ENCODE measurements around the gene OTOA. TPM values are rescaled to one million over a fixed set of nuclear protein-coding genes. Genes with fewer than 3 reads are reported as not detected.

Gene OTOA
- total and polyA plus RNA-seq, 2 of the 13 experiments (the other 11 are each of a cell fraction or from before 2014, with no cell fraction given), result 0.05 to 0.15 TPM

GRCh38 chr16:21638573-21638975, 25.2 kb upstream of the OTOA start (continued):
- TF ChIP-seq SSRP1 (CRISPR knock-in tag; IDR thresholded peaks at IDR 0.05) (no peak), TARDBP (CRISPR knock-in tag; IDR thresholded peaks at IDR 0.05) (peak; percentile 55; the same call in 1 of the 2 replicates), GATAD1 (CRISPR knock-in tag; IDR thresholded peaks at IDR 0.05) (peak; percentile 62), ZNF142 (CRISPR knock-in tag; IDR thresholded peaks at IDR 0.05) (no peak), ZNF224 (CRISPR knock-in tag; IDR thresholded peaks at IDR 0.05) (no peak), ZFP1 (CRISPR knock-in tag; IDR thresholded peaks at IDR 0.05) (no peak), TEAD3 (CRISPR knock-in tag; optimal IDR thresholded peaks at IDR 0.05; ENCODE audit: borderline replicate concordance) (peak; percentile 75), NPAS2 (CRISPR knock-in tag; IDR thresholded peaks at IDR 0.05; ENCODE audit: borderline replicate concordance) (no peak), ATF3 (CRISPR knock-in tag; IDR thresholded peaks at IDR 0.05) (0 out of 2 replicates have a peak, but pooled peaks have one; percentile 20), ZHX1 (CRISPR knock-in tag; IDR thresholded peaks at IDR 0.05; ENCODE audit: low read depth) (peak; percentile 69; the same call in 1 of the 2 replicates), ZNF543 (CRISPR knock-in tag; IDR thresholded peaks at IDR 0.05) (no peak), ZNF761 (CRISPR knock-in tag; conservative IDR thresholded peaks at IDR 0.05) (no peak), ZNF614 (CRISPR knock-in tag; IDR thresholded peaks at IDR 0.05; ENCODE audit: borderline replicate concordance) (peak; percentile 61), MYPOP (CRISPR knock-in tag; IDR thresholded peaks at IDR 0.05) (no peak), PPARG (CRISPR knock-in tag; conservative IDR thresholded peaks at IDR 0.05) (0 out of 2 replicates have a peak, but pooled peaks have one; percentile 30), JUNB (CRISPR knock-in tag; IDR thresholded peaks at IDR 0.05; ENCODE audit: borderline replicate concordance) (peak; percentile 80; the same call in 1 of the 2 replicates), ZSCAN30 (CRISPR knock-in tag; IDR thresholded peaks at IDR 0.05) (no peak), ZNF770 (CRISPR knock-in tag; IDR thresholded peaks at IDR 0.05) (no peak), ZNF652 (CRISPR knock-in tag; IDR thresholded peaks at IDR 0.05; ENCODE audit: borderline replicate concordance, low read depth) (0 out of 2 replicates have a peak, but pooled peaks have one; percentile 14), ZBTB7B (CRISPR knock-in tag; IDR thresholded peaks at IDR 0.05) (no peak)
